Stimulated activated CD8-positive, alpha-beta memory T cell treated with anti-CD3 and anti-CD28 coated beads, Interleukin-15, amount 100 ng/mL, for 48 hours (primary cell): Measurements from ENCODE around the gene MMP1.

Source experiments
- DNase-seq, 2 donors: peaks; one replicate each; pipeline ENCODE4 v3.0.0-alpha.2; 2020; ENCODE audit warnings: low read depth in 2 of 2

Gene MMP1

DNA sequence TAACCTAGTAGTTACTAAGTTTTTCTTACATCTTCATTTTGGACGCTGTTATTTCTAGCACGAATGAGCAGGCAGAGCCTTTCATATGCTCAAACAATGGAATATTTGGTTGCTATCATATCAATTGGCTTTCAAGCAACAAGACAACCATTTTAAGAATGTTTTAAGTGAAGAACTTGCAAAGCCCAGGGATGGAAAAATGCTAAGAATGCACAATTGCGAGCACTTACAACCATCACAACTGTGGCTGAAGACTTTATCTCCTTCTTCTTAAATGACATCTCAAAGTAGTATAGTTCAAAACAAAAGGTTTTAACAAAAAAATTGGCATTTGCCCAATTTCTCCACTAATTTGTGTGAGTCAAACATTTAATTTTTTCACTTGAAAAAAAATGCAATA, 8.3 kb upstream of the MMP1 start:
- no peak for DNase-seq

DNA sequence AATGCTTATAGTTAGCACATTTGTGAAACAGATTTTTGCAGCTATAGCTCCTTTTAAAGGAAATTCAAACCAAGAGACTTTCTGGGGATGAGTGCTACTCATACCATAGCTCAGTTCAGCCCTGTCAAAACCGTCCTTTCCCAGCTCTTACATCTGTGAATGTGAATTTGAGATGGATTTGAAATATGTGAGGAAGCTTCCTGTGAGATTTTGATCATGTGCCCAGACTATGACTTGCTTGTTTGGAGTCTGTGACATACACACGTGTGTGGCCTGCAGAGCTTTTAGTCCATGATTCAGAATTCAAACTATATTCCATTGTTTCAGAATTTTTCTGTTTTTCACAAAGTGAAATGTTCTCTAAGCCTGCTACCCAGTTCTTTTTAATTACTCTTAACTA, 4.4 kb upstream of the MMP1 start:
- no peak for DNase-seq

DNA sequence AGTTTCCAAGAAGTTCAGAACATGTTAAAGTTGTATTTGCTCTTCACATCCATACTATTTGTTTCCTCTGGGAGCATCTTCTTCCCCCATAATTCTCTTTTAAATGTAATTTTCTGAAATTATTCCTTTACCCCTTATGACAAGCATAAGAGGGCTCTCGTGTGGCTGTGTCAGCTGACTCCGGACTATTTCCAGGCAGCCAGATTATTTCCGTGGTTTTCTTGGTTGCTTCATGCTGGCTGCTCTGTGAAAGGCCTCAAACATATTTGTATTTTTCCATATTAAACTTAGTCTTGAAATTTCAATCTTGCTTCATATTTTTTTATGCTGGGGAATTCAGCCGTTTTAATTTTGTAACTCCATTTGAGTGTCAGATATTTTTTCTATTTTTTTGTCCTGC, 2.8 kb upstream of the MMP1 start:
- DNase-seq, result no peak

DNA sequence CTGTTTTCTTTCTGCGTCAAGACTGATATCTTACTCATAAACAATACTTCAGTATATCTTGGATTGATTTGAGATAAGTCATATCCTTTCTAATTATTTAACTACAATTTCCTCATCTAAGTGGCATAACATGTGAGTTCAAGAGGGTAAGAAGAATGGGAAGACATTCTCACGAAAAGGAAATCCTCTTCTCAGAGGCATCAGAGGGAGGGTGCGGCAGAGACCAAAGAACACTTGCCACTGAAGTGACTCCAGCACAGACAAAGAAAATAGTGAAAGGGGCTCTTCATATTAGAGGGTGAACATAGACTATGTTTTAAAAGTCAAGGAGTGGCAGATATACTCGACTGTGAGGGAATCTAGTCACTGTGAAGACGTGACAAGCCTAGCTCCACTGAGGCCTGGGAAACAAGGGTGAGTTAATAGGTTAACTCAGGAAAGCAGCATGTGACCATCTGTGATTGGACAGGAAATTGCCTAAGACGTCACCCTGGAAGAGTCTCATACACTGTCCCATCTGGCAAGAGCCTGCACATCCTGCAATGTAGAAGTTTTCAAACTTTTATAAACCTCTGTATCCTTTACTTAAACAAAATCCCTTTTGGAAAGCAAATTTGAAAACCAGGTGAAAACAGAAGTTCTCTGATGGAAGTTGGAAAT, 1.9 kb upstream of the MMP1 start:
- no peak for DNase-seq

DNA sequence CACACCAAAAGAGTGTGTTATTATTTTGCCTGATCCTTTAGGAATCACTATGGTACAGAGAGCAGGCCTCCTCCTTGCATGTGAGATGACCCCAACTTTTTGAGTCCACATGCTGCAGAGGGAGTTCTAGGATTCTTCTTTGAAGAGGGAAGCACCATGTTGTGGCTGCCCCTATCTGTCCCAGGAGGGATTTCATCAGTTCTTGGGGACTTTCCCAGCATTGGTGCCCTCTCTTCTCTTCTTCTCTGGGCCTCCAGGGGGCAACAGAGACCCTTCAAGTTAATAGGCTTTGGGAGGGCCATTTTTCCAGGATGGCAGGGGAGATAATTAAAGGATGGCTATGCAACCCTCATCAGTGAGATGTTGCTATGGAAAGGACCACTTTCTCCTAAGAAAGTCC, 3.6 kb downstream of the MMP1 start:
- no peak for DNase-seq

DNA sequence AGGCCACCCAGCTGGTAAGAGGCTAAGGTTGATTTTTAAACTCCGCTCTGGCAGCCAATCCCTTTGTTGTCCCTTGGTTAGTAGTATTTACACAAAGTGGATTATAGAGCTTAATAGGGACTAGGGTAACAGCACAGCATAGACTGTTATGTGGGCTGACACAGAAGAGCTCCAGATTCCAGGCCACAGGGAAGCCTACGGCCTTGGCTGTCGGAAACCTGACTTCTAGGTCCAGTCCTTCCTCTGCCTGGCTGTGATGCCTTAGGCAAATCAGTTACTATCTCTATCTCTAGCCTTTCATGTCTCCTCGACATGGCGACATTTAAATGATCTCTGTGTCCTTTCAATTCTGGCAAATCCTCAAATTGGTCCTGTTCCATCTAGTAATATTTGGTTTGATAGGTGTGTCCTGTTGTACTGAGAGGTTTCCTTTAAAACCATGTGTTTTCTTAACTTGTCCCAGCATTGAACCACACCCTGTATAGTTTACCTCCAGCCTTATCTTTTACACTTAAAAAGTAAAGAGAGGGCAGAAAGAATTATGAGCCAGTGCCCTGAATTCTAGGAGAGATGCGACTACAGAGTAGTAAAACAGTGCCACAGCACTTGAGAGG, 4.2 kb downstream of the MMP1 start:
- no peak for DNase-seq

DNA sequence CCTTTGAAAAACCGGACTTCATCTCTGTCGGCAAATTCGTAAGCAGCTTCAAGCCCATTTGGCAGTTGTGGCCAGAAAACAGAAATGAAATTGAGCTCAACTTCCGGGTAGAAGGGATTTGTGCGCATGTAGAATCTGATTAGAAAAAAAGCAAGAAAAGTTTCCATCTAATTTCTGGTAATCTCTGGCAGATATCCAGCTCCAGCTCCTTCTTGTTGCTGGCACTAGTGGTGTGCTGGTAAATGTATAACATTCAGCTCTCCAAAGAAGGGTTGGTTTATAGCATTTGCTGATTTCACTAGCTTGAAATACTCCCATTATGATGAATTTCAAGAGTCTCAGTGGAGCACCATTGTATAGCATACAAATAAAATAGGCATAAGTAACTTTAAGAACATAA, 5.4 kb downstream of the MMP1 start:
- no peak for DNase-seq

DNA sequence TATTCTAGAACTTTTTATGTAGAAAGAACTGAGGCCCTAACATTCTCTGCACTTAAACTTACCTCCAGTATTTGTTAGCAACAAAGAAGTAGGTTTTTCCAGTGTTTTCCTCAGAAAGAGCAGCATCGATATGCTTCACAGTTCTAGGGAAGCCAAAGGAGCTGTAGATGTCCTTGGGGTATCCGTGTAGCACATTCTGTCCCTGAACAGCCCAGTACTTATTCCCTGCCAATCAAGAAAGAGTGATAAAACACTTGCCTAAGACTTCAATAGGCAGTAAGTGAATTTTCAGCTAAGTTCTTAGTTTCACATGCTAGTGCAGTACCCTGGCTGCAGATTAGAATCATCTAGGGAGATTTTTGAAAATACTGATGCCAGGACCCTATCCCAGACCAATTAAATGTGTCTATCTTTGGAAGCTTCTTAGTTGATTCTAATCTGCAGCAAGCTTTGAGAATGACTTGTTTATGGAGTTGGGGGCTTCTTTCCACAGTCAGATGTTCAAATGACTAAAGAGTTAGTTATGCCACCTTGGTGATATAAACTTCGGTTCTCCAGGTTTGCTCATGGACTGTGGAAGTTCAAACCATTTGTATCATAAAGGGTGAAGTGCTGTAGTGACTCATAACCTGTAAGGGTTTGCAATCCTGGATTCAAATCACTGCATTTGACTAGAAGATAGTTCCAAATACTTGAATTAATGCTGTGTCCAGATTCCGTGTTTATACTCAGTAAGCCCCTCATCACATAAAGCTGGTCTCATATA, 6.5 kb downstream of the MMP1 start:
- DNase-seq, result no peak

DNA sequence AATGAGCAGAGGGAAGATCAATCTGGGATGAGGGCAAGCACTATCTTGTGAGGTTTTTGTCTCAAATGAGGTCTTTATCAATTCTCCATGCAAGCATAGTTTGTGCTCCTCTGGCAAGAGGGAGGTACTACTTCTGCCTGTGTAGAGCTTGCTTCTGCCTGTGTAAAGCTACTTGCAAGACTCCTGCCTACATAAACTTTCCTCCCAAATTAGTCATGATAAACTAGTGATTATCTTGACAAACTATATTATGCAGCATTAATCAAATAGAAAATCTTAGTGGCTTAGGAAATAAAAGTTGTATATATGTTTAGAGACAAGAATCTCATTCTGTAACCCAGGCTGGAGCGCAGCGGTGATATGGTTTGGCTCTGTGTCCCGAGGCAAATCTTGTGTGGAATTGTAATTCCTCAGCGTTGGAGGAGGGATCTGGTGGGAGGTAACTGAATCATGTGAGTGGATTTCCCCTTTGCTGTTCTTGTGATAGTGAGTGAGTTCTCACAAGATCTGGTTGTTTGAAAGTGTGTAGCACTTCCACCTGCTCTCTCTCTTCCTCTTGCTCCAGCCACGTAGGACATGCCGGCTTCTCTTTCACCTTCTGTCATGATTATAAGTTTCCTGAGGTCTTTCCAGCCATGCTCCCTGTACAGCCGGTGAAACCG, 9.5 kb downstream of the MMP1 start:
- DNase-seq, result no peak

DNA sequence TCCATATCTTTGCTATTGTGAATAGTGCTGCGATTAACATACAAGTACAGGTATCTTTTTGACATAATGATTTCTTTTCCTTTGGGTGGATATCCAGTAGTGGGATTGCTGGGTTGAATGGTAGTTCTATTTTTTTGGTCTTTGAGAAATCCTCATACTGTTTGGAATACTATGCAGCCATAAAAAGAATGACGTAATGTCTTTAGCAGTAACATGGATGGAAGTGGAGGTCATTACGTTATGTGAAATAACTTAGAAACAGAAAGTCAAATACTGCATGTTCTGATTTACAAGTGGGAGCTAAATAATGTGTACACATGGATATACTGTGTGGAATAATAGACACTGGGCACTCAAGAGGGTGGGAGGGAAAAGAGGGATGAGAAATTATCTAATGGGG, 13.6 kb downstream of the MMP1 start:
- DNase-seq, result no peak

DNA sequence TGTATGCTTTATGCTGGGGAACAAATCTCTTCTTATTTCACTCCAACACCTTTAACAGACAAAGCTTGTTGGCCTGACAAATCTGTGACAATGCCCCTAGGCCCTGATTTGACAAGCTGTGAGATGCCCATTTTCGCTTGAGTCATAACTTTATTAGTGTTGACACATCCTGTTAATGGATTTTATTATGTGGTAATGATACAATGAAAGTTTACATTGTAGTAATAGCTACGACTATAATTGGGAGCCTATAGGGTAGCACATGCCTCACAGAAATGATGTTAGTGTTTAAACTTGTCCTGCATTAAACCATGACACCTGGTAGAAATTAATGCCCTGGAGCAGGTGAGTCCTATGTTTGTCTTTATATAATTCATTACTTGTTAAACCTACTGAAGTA, 14.2 kb downstream of the MMP1 start:
- no peak for DNase-seq

DNA sequence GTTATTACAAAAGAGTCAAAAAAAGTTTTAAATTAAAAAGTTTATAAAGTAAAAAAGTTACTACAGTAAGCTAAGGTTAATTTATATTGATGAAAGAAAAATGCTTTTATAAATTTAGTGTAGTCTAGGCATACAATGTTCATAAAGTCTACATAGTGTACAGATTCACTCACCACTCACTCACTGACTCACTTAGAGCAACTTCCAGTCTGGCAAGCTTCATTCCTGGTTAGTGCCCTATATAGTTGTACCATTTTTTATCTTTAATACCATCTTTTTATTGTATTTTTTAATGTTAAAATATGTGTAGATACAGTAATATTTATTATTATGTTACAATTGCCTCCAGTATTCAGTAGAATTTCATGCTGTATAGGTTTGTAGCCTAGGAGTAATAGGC, 14.9 kb downstream of the MMP1 start:
- no peak for DNase-seq

DNA sequence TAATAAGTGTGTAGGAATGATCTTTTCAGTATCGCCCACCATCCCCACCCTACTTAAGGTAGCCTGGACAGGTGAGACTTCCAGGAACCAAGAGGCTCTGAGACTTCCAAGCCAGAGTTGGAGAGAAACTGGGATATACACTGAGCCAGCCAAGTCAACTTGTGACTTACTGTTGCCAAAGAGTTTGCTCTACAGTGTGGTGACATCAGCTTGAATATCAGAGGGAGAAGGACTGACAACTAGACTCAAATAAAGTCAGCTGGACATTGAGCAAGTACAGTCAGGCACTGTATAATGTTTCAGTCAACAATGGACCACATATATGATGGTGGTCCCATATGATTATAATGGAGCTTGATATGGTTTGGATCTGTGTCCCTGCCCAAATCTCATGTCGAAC, 16.3 kb downstream of the MMP1 start:
- no peak for DNase-seq

DNA sequence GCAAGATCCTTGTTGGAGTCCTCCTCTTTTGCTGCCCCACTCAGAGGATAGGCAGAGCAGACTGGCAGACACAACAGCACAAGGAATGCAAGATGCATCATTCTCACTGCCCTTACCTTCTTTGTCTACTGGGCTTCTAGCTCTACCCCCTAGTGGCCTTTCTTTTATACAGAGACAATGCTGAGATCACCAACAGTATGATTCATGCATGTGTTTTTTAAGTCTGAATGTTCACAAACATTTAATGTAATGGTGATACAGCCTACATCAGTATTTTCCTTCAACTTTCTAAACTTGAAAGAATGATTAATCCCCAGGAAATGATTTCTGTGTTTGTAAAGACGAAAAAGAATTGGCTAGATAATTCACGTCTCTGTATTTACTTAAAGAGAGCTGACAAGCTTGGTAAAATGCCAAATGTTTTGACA, 17.5 kb downstream of the MMP1 start, which contains the start of gene MMP10:
MMP10 (minus strand) TSS at position 138 of the 428 bp plus-strand sequence; CDS start at position 101, 37 bp downstream.
- no peak for DNase-seq

DNA sequence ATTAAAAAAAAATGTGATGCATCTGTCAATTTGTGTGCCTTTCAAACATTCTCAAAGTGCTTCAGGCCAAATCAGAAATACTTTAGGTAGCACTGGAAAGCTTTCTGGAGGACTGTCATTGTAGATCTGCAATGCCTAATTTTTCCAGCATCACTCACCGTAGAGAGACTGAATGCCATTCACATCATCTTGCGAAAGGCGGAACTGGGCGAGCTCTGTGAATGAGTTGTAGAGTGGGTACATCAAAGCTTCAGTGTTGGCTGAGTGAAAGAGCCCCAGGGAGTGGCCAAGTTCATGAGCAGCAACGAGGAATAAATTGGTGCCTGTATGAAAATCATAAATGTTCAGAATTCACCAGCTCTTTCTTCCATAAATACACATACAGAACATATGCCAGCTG, 21.5 kb downstream of the MMP1 start:
- no peak for DNase-seq

DNA sequence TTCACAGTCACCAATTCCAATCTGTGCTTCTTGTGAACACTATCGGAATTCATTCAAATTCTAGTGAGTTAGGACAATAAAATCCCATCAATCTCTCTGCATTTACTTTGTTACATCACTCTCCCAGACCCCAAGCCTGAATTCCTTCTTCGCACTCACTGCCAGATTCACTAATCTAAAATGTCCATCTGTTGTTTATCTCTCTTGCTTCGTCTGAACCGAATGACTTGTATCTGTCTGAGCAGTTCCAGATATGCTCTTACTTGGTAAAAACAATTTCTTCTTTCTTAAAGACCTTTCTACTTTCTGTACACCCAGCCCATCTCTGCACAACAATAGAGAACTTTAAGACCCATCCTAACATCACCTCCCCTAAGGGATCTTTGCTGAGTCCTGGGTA, 24.6 kb downstream of the MMP1 start:
- DNase-seq, result no peak

DNA sequence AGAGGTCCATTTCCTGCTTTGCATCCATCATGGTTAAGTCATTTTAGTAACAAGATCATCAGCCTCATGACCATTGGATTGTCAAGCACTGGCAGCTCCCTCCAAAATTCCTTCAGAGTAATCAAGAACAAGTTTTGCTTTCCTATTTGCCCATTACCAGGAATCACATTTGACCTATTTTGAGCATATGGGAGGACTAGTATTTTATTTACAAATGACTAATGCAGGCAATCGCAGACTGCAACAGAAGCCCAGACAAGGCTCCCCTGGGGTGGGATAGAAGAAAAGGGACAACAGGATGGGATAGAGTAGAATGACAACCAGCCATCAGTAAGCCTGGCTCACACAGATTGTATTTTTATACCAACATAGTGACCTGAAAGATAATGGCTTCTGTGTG, 26.6 kb downstream of the MMP1 start:
- DNase-seq, result no peak

DNA sequence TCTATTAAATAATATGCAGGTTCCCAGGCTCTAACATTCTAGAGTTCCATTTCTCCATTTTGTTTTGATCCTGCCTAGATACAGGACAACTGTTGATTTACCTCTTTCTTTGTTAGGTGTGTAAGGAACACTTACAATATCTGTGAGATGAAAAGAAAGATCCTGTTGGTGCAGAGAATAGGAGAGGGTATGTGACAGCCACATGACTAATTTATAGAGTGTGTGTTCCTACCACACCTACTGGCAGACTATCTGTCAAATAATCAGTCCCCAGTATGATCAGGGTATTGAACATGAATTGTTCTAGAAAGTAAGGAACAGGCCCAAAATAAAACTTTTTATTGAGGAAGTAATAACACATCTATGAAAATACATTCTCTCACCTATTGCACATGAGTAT, 27.8 kb downstream of the MMP1 start:
- no peak for DNase-seq

DNA sequence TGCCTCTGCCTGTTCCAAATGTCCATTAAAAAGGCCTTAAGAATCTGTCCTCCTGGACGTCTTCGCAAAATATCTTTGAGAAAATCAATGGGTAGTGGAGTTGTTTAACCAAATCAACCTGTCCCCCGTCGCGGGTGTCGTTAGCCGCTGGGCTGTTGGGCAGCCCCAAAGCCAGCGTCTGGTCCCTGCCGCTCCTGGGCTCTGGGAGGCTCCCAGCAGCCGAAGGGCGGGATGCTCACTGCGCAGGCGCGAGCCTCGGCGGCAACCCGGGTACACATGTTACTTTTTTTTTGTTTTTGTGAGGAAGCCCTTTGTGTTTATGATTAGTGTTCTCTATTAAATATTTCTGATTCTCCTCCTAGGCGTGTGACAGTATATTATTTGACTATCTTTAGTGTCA, 30.2 kb downstream of the MMP1 start:
- no peak for DNase-seq

DNA sequence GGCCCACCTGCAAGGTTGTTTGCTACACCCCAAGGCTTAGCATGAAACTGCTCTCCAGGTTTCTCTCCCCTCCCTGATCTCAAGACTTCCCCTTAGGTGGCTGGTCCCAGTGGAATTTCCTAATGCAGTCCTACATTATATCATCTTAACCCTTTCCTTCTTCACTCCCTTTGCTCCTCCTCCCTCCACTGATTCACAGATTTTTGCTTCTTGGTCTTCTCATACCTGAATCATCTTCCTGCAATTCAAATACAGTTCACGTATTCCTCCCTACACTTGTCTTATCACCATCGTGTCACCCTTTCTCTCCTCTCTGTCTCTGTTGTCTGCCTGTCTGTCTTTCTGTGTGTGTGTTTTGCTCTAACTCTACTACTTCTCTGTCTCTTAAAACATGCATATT, 34.5 kb downstream of the MMP1 start:
- no peak for DNase-seq

DNA sequence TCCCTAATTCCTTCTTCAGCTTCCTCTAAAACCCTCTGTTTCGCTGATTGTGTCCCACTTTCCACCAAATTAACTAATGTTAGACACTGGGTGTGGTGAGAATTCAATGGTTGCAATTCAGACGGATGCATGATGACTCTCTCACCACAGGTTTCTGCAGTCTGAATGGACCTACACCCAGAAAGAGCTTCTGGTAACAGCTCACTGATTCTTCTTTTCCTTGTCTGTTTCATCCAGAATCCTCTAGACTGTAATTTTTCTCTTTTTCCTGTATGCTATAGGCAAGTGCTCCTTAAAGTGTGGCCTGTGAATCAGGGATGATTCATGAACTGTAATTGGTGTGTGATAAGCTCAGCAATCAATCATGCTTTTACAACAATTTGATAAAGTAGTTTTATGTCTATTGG, 35.6 kb downstream of the MMP1 start:
- no peak for DNase-seq

DNA sequence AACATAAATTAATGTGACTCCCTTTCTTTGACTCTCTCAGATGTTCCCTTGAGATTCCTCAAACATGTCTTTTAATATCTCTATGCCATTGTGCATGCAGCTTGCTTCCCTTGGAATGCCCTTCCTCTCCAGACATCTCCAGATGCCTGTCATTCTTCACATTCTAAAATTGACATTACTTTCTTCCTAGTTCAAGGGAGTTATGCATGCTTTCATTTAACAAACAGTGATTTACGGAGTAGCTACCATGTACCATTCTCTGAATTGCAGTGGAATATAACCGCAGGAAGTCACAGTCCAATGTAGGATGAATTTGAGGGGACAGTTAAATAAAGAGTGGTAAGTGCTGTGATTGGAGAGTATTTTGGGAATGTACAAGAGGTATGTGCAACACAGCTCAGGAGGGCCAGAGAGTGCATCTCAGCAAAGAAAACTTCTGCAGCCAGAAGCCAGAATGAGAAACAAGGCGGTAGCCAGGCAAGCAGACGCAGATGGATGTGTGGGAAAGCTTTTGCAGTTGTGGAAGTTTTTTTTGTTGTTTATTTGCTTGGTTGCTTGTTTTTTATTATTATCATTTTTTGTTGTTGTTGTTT, 36.2 kb downstream of the MMP1 start:
- no peak for DNase-seq
